Lung (tissue), 12 donors: ENCODE data around the gene RTEL1. TPM values are rescaled to one million over a fixed set of nuclear protein-coding genes. Genes with fewer than 3 reads are reported as not detected.

Experiments
- ATAC-seq: fragments of 200-7000 bp; cut with Tn5 transposase; one replicate; pipeline ENCODE4 v1.9.1; 2020; ENCODE audit warnings: moderate number of reproducible peaks; ENCODE audit not compliant: insufficient read depth, low FRiP score
- DNase-seq, 3 donors: peaks; one replicate each; pipeline ENCODE4 v3.0.0-alpha.2; 2013 to 2017
- H3K27ac ChIP-seq, 2 donors: one replicate each; pipeline ENCODE4 v1.5.1; 2013; ENCODE audit warnings: mild to moderate bottlenecking in 2 of 2, moderate library complexity in 2 of 2, control low read depth in 1 of 2, inconsistent platforms in 1 of 2, low read depth in 1 of 2, low read length in 1 of 2
- H3K27me3 ChIP-seq, 3 donors: one replicate each; pipeline ENCODE4 v1.5.1; 2013; ENCODE audit warnings: low read length in 2 of 3; ENCODE audit not compliant: control insufficient read depth in 3 of 3, insufficient read depth in 3 of 3
- H3K36me3 ChIP-seq, 4 donors: one replicate each; pipeline ENCODE4 v1.5.1; 2013; ENCODE audit warnings: low read length in 4 of 4, mild to moderate bottlenecking in 1 of 4, moderate library complexity in 1 of 4; ENCODE audit not compliant: control insufficient read depth in 4 of 4, insufficient read depth in 4 of 4
- H3K4me1 ChIP-seq, 5 donors: one replicate each; pipeline ENCODE4 v1.5.1; 2013; ENCODE audit warnings: low read length in 5 of 5, mild to moderate bottlenecking in 2 of 5, moderate library complexity in 1 of 5; ENCODE audit not compliant: control insufficient read depth in 5 of 5, insufficient read depth in 5 of 5
- H3K4me3 ChIP-seq: one replicate; pipeline ENCODE4 v1.5.1; 2013; ENCODE audit warnings: mild to moderate bottlenecking, control low read depth, moderate library complexity
- H3K9ac ChIP-seq, 2 donors: one replicate each; pipeline ENCODE4 v1.5.1; 2013; ENCODE audit warnings: low read length in 2 of 2, control low read depth in 1 of 2; ENCODE audit not compliant: insufficient read depth in 1 of 2
- H3K9me3 ChIP-seq, 4 donors: one replicate each; pipeline ENCODE4 v1.5.1; 2013; ENCODE audit warnings: low read length in 3 of 4, mild to moderate bottlenecking in 1 of 4, moderate library complexity in 1 of 4; ENCODE audit not compliant: control insufficient read depth in 4 of 4, insufficient read depth in 3 of 4
- CTCF ChIP-seq: IDR thresholded peaks from 2 replicates; pipeline ENCODE4 v1.5.1; 2012; ENCODE audit warnings: mild to moderate bottlenecking; ENCODE audit errors: control extremely low read depth, extremely low read depth
- WGBS, 2 donors: extraction: QIAGEN DNeasy Blood & Tissue Kit; methylation state at CpG; one replicate each; pipeline ENCODE4 v1.1.7; 2013; 5-methylcytosine and 5-hydroxymethylcytosine counted together
- polyA plus RNA-seq, 2 donors: library from polyadenylated mRNA; stranded (reverse); fragments of 200-250 nt; gene quantifications; one replicate each; pipeline ENCODE4 v1.2.1, GENCODE V29; 2013
- total RNA-seq, 2 donors: library from RNA; depleted of rRNA in 1 of 2; stranded (reverse); fragments of >200 nt in 1 of 2; gene quantifications; one replicate each; pipeline ENCODE4 v1.2.1, GENCODE V29; 2014 to 2021
- donor health status: control.
- donor health status: control.
- donor health status: Bipolar disorder and iron deficiency.
- donor health status: healthy.
- donor health status: DM: yes; HTN: yes; CAD: no.

RTEL1 gene
- total and polyA plus RNA-seq, 4 donors: 12.4 to 45.8 (median 17.7) TPM

GRCh38 chr20:63696628-63697356 is 38.7 kb downstream of the RTEL1 start, which contains the start of gene TNFRSF6B:
TSS of gene TNFRSF6B (plus strand) at chr20:63696652. CDS start at chr20:63696768, 116 bp downstream.
- DNase-seq (no peak), ATAC-seq (no peak)
- peak within 1 kb of the TSS; percentile 58 for H3K4me3 ChIP-seq
- no peaks in the 10 kb centered on the region for H3K27me3 ChIP-seq
- TF ChIP-seq CTCF: no peak
- H3K4me1 ChIP-seq: peaks cover 0 to 29% (median 0%) of the 10 kb centered on the region in 5 donors
- H3K9ac ChIP-seq: no peak within 1 kb of the TSS
- peak within 1 kb of the TSS; percentile 39 to 77 for H3K27ac ChIP-seq
- H3K36me3 ChIP-seq: peaks cover 0 to 32% (median 5%) of the 10 kb centered on the region in 4 donors
- 15% methylated on average over 47 to 52 of the region's 52 CpGs for WGBS, 2 donors
- no peaks in the 10 kb centered on the region for H3K9me3 ChIP-seq

- ATAC-seq: no peak
- peak overlapping the region in 1 of 2 donors; percentile 77 for H3K27ac ChIP-seq
- WGBS, 2 donors: 50 to 58% methylated on average over 7 of the region's 7 CpGs
Measured at GRCh38 chr20:63697357-63697867, 39.3 kb downstream of the RTEL1 start.

GRCh38 chr20:63697868-63698545 is 39.9 kb downstream of the RTEL1 start:
- Histone ChIP-seq H3K4me1 (peaks cover 0 to 23% (median 0%) of the 10 kb centered on the region in 5 donors), H3K36me3 (peaks cover 0 to 30% (median 5%) of the 10 kb centered on the region in 4 donors), H3K27ac (peak overlapping the region in 1 of 2 donors; percentile 77), H3K4me3 (peak overlapping the region; percentile 58), H3K27me3 (no peaks in the 10 kb centered on the region), H3K9me3 (no peaks in the 10 kb centered on the region), H3K9ac (no peak overlapping the region)
- no peak for ATAC-seq
- no peak for TF ChIP-seq CTCF
- WGBS, 2 donors: 84 to 89% methylated on average over 39 to 40 of the region's 40 CpGs
- DNase-seq: no peak

More at GRCh38 chr20:63697357-63697867, 39.3 kb downstream of the RTEL1 start:
- TF ChIP-seq CTCF: no peak
- Histone ChIP-seq H3K4me3 (peak overlapping the region; percentile 58), H3K4me1 (peaks cover 0 to 23% (median 0%) of the 10 kb centered on the region in 5 donors), H3K27me3 (no peaks in the 10 kb centered on the region), H3K9me3 (no peaks in the 10 kb centered on the region), H3K36me3 (peaks cover 0 to 30% (median 5%) of the 10 kb centered on the region in 4 donors), H3K9ac (no peak overlapping the region)
- DNase-seq: no peak
